ENCODE measurements around the gene SMCR8.
"Not testable (repeated sequence)": the region's sequence is repeated elsewhere in the genome, so short reads cannot be mapped to it uniquely, and the experiment has no call there.

The SMCR8 gene

DNA sequence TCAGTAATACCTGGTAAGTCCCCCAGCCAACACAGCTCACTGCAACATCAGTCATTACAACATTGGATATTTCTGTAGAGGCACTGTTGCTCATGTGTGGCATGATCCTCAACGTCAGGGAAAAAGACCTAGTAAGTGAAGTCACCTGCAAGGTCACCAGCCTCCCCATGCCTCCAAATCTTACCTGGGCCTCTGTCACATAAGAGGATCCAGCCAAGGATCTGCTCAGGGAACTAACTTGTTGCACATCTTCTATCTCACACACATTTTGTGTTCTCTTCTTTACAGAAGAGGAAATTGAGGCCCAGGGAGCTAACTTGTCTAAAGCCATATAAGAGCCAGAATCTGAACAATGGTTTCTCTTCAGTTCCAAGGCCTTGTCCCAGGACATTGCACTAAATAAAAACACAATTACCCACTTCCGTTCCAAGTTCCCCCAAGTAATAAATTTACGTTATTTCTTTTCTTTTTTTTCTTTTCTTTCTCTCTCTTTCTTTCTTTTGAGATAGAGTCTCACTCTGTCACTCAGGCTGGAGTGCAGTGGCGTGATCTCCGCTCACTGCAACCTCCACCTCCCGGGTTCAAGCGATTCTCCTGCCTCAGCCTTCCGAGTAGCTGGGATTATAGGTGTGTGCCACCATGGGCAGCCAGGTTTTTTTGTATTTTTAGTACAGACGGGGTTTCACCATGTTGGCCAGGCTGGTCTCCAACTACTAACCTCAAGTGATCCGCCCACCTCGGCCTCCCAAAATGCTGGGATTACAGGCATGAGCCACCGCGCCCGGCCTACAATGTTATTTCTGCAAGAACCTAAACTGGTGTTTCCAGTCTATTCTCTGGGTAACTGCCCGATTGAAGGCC is 47.0 kb downstream of the SMCR8 start:
- DNase-seq: no peak

DNA sequence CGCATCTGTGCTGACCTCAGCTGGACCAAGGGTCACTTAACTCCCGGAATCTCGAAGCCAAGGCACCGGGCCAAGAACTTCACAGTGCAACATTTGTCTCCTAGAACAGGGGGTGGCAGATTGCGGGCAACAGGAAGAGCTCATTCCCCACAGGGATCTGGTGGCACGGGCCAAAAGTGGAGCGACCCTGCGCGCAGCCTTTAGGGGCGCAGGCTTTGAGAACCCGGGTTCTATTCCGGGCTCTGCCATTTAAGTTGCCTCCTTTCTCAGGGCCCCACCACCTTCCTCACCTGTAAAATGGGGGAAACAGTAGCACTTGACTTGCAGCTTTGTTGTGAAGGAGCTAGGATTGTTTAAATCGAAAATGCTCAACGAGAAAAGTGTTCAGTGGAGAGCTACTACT is 47.6 kb downstream of the SMCR8 start:
- no peak for DNase-seq

DNA sequence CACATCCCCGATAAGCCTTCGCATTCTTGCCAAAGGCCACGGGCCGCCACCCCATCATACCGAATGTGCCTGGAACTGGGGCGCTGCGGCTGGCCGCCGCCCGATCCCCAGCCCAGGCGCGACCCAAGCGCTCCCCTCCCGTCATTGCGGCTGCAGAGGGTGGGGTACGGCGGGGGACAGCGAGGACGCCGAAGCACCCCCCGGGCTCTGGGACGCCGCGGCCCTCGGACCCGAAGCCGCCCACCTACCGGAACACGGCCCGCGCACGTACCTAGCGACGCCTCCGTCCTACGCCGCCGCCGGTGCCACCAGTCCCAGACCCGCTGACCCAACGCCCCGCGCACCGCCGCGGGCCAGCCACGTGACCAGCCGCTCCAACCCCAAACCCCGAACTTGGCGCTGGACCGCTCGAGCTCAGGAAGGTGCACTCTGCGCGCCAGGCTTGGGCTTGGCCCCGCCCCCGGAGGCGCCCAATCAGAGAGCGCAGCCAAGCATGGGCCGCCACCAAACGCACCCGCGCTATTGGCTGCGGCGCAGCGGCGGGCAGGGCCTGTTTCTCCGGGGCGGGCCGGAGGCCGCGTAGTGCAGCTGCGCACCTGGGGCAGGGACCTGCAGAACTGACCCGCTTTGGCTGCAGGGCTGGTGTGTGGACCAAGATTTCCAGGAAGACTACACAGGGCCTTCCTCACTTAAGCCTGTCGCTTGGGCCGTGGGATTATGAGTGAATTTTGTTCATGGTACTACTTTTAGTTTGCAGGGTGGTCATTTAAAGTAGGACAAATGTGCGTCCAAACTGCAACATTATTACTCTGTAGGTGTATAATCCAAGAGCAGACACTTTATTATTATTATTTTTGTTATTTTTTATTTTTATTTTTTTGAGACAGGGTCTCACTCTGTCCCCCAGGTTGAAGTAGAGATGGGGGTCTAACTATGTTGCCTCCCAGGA is 48.3 kb downstream of the SMCR8 start, which contains the start of gene SHMT1:
Gene SHMT1 (minus strand): TSS at position 450 of the 949 bp plus-strand sequence. CDS start 7,569 bp downstream, outside the sequence.
- DNase-seq: peak; percentile 91

DNA sequence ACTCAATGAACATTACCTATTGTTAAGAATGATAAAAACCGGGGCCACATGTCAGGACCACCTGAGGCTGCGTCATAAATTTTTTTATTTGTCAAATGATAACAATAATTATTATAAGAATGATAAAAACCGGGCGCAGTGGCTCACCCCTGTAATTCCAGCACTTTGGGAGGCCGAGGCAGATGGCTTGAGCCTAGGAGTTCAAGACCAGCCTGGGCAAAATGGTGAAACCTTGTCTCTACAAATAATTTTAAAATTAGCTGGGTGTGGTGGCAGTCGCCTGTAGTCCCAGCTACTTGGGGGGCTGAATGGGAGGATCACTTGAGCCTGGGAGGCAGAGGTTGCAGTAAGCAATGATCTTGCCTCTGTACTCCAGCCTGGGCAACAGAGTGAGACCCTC is 49.1 kb downstream of the SMCR8 start:
- no peak for DNase-seq

DNA sequence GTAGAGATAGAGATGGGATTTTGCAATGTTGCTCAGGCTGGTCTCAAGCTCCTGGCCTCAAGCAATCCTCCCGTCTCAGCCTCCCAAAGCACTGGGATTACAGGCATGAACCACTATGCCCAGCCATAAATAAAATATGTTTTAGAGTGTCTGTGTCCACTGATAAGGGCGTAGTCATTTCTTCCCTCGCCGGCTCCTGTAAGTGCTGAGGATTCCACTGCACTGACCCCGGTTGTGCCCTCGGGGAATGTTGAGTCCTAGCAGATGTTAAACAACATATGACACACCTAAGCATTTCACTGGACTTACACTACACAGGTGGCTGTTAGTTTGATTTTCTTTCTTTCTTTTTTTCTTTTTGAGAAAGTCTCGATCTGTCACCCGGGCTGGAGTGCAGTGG is 53.9 kb downstream of the SMCR8 start:
- DNase-seq: no peak

DNA sequence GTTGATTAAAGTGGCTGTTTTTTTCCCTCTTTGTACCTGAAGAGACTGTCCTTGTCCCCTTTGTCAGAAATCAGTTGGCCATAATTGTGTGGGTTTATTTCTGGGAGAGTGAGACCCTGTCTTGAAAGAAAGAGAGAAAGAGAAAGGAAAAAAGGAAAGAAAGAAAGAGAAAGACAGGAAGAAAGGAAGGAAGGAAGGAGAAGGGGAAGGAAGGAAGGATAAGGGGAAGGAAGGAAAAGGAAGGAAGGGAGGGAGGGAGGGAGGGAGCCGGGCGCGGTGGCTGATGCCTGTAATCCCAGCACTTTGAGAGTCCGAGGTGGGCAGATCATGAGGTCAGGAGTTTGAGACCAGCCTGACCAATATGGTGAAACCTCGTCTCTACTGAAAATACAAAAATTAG is 55.7 kb downstream of the SMCR8 start:
- DNase-seq: no peak

DNA sequence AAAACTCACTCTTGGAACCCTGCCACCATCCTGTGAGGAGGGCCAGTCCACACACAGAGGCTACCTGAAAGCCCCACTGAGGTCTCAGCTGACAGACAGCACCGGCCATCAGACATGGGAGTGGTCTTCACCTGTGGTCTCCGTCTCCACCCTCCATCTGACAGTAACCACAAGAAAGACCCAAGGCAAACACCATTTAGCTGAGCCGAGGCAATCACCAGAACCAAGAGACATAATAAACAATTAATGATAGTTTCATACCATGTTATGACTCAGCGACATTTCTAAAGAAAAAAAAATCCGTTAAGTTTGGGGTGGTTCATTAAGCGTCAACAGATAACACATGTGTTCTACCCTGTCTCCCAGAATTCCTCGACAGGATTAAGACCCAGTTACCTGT is 56.4 kb downstream of the SMCR8 start:
- no peak for DNase-seq

DNA sequence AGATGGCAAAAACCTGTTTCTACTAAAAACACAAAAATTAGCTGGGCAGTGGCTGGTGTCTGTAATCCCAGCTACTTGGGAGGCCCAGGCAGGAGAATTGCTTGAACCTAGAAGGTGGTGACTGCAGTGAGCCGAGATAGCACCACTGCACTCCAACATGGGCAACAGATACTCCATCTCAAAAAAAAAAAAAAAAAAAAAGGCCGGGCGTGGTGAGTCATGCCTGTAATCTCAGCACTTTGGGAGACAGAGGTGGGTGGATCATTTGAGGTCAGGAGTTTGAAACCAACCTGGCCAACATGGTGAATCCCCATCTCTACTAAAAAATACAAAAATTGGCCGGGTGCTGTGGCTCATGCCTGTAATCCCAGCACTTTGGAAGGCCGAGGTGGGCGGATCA is 58.1 kb downstream of the SMCR8 start:
- not testable (repeated sequence) for DNase-seq

DNA sequence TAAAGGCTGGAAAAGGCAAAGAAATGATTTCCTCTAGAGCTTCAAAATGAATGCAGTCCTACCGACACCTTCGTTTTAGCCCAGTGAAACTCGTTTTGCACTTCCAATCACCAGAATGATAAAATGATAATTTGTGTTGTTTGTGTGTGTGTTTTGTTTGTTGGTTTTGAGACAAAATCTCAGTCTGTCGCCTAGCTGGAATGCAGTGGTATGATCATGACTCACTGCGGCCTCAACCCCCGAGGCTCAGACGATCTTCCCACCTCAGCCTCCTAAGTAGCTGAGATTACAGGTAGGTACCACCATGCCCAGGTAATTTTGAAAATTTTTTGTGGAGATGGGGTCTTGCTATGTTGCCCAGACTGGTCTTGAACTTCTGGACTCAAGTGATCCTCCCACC is 59.1 kb downstream of the SMCR8 start:
- no peak for DNase-seq
